IMR-90 (cell line): ENCODE measurements around the gene GNB5.

Experiments
- CHD1 ChIP-seq: IDR thresholded peaks from 2 replicates; pipeline ENCODE4 v1.6.1; 2012; ENCODE audit warnings: low read depth, low read length, improper control_type of control experiment
- MAZ ChIP-seq: IDR thresholded peaks from 2 replicates; pipeline ENCODE4 v1.6.1; 2012; ENCODE audit warnings: low read depth, mild to moderate bottlenecking, low read length, improper control_type of control experiment, moderate library complexity, borderline replicate concordance
- POLR2A ChIP-seq: IDR thresholded peaks from 2 replicates; pipeline ENCODE4 v1.6.1; 2012; ENCODE audit warnings: mild to moderate bottlenecking, low read depth, low read length
- USF2 ChIP-seq: fragments of 150-350 bp; IDR thresholded peaks from 2 replicates; pipeline ENCODE4 v1.6.1; 2017; ENCODE audit warnings: mild to moderate bottlenecking, antibody characterized with exemption, low read length, low read depth
- TF ChIP-seq, protein P1 (sequence below): conservative IDR thresholded peaks from 2 replicates; pipeline ENCODE4 v1.5.1; 2012; ENCODE audit warnings: mild to moderate bottlenecking, low read depth, low read length, improper control_type of control experiment

GRCh38 chr15:52113708-52114107 is 77.5 kb downstream of the GNB5 start:
- TF ChIP-seq, protein P1, sequence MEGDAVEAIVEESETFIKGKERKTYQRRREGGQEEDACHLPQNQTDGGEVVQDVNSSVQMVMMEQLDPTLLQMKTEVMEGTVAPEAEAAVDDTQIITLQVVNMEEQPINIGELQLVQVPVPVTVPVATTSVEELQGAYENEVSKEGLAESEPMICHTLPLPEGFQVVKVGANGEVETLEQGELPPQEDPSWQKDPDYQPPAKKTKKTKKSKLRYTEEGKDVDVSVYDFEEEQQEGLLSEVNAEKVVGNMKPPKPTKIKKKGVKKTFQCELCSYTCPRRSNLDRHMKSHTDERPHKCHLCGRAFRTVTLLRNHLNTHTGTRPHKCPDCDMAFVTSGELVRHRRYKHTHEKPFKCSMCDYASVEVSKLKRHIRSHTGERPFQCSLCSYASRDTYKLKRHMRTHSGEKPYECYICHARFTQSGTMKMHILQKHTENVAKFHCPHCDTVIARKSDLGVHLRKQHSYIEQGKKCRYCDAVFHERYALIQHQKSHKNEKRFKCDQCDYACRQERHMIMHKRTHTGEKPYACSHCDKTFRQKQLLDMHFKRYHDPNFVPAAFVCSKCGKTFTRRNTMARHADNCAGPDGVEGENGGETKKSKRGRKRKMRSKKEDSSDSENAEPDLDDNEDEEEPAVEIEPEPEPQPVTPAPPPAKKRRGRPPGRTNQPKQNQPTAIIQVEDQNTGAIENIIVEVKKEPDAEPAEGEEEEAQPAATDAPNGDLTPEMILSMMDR, result no peak
- TF ChIP-seq POLR2A (no peak), USF2 (no peak), CHD1 (no peak), MAZ (no peak)
